ENCODE results near the gene RBBP5. TPM values are rescaled to one million over a fixed set of nuclear protein-coding genes. Genes with fewer than 3 reads are reported as not detected.

Gene RBBP5
- total RNA-seq, 4 donors from 2014 or later = 4.9 to 33.7 (median 24.7) TPM

DNA sequence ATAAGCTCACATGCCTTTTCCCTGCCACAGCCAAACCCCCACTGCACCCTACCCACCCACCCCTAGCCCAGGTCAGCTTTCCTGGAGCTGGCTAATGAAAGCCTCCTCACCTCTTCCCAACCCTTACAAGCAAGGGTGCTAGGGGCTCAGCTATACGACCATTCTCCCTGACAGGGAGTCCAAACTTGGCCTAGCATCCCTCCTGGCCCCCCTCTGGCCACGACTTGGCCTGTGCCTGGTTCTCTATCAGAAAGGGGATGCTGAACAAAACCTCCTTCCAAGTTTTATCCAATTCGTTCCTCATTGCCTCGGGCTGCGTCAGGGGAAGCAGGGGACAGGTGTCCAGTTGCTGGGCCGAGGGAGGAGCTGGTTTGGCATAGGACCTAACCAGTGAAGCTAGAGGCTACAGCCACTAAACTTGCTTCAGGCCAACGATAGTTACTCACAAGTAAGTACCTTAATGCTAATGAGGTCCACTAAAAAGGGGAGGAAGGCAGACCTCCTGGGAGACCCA lies 46.1 kb downstream of the RBBP5 start:
- intact Hi-C loops (cut with DNase I; ENCODE audit: low total_unique reads) = no loop called here
- TF ChIP-seq POLR2A (IDR thresholded peaks at IDR 0.05) = no peak
- TF ChIP-seq, protein P1, sequence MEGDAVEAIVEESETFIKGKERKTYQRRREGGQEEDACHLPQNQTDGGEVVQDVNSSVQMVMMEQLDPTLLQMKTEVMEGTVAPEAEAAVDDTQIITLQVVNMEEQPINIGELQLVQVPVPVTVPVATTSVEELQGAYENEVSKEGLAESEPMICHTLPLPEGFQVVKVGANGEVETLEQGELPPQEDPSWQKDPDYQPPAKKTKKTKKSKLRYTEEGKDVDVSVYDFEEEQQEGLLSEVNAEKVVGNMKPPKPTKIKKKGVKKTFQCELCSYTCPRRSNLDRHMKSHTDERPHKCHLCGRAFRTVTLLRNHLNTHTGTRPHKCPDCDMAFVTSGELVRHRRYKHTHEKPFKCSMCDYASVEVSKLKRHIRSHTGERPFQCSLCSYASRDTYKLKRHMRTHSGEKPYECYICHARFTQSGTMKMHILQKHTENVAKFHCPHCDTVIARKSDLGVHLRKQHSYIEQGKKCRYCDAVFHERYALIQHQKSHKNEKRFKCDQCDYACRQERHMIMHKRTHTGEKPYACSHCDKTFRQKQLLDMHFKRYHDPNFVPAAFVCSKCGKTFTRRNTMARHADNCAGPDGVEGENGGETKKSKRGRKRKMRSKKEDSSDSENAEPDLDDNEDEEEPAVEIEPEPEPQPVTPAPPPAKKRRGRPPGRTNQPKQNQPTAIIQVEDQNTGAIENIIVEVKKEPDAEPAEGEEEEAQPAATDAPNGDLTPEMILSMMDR (IDR thresholded peaks at IDR 0.05) = no peak
- Histone ChIP-seq H3K4me1 (no peaks in the 10 kb centered on the region), H3K4me3 (no peak overlapping the region), H3K27me3 (no peaks in the 10 kb centered on the region), H3K36me3 (no peaks in the 10 kb centered on the region), H3K9me3 (no peaks in the 10 kb centered on the region), H3K27ac (no peak overlapping the region)
- no peak for DNase-seq

GRCh38 chr1:205074513-205074912 lies 47.3 kb downstream of the RBBP5 start:
- Histone ChIP-seq H3K4me1 (no peaks in the 10 kb centered on the region), H3K36me3 (no peaks in the 10 kb centered on the region), H3K9me3 (no peaks in the 10 kb centered on the region), H3K4me3 (no peak overlapping the region), H3K27ac (no peak overlapping the region), H3K27me3 (no peaks in the 10 kb centered on the region)
- DNase-seq = no peak
- TF ChIP-seq POLR2A (IDR thresholded peaks at IDR 0.05) = no peak
- TF ChIP-seq, protein P1 (IDR thresholded peaks at IDR 0.05) = no peak
- intact Hi-C loops (cut with DNase I; ENCODE audit: low total_unique reads) = no loop called here

DNA sequence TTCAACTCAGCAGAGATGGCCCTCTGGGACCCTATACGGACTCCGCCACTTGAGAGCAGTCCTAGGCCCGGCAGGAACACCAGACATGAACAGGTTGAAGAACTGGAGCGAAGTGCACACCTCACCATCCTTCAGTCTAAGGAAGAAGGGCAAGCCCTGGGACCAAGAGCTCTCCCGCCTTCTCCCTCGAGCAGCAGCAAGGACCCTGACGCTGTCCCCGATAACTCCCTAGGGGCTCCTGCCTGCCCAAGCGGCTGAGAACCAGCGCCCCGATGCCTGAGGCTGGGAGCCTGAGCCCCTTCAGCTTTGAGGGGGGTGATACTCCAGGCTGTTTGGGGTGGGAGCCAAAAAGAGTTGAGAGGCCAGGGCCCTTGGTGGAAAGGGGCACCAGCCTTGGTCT lies 47.7 kb downstream of the RBBP5 start:
- H3K36me3 ChIP-seq = no peaks in the 10 kb centered on the region
- intact Hi-C loops (cut with DNase I; ENCODE audit: low total_unique reads) = no loop called here
- H3K9me3 ChIP-seq = no peaks in the 10 kb centered on the region
- H3K4me3 ChIP-seq = no peak overlapping the region
- DNase-seq = no peak
- no peak overlapping the region for H3K27ac ChIP-seq
- no peaks in the 10 kb centered on the region for H3K27me3 ChIP-seq
- no peaks in the 10 kb centered on the region for H3K4me1 ChIP-seq
- TF ChIP-seq, protein P1 (IDR thresholded peaks at IDR 0.05) = no peak
- no peak for TF ChIP-seq POLR2A (IDR thresholded peaks at IDR 0.05)

- no peak for DNase-seq
- no peaks in the 10 kb centered on the region for H3K9me3 ChIP-seq
- intact Hi-C loops (cut with DNase I; ENCODE audit: low total_unique reads) = no loop called here
- H3K27me3 ChIP-seq = no peaks in the 10 kb centered on the region
- no peak overlapping the region for H3K27ac ChIP-seq
- no peaks in the 10 kb centered on the region for H3K36me3 ChIP-seq
- H3K4me1 ChIP-seq = no peaks in the 10 kb centered on the region
- H3K4me3 ChIP-seq = no peak overlapping the region
- no peak for TF ChIP-seq POLR2A (IDR thresholded peaks at IDR 0.05)
These were observed 48.3 kb downstream of the RBBP5 start for GRCh38 chr1:205073511-205073910.

- no peaks in the 10 kb centered on the region for H3K27me3 ChIP-seq
- no peaks in the 10 kb centered on the region for H3K9me3 ChIP-seq
- no peak overlapping the region for H3K27ac ChIP-seq
- H3K4me1 ChIP-seq = no peaks in the 10 kb centered on the region
- no peak for TF ChIP-seq POLR2A (IDR thresholded peaks at IDR 0.05)
- TF ChIP-seq, protein P1 (IDR thresholded peaks at IDR 0.05) = no peak
- no peak overlapping the region for H3K4me3 ChIP-seq
- H3K36me3 ChIP-seq = no peaks in the 10 kb centered on the region
- no peak for DNase-seq
- intact Hi-C loops (cut with DNase I; ENCODE audit: low total_unique reads) = no loop called here
These were observed 48.9 kb downstream of the RBBP5 start for GRCh38 chr1:205072881-205073280.

- no peak overlapping the region for H3K27ac ChIP-seq
- no peak overlapping the region for H3K4me3 ChIP-seq
- intact Hi-C loops (cut with DNase I; ENCODE audit: low total_unique reads) = no loop called here
- DNase-seq = no peak
- H3K4me1 ChIP-seq = no peaks in the 10 kb centered on the region
- no peak for TF ChIP-seq POLR2A (IDR thresholded peaks at IDR 0.05)
- TF ChIP-seq, protein P1 (IDR thresholded peaks at IDR 0.05) = no peak
- H3K27me3 ChIP-seq = no peaks in the 10 kb centered on the region
- no peaks in the 10 kb centered on the region for H3K9me3 ChIP-seq
- H3K36me3 ChIP-seq = no peaks in the 10 kb centered on the region
These were observed 49.5 kb downstream of the RBBP5 start for GRCh38 chr1:205072286-205072685.

All from uterus (tissue), 4 donors.